HL-60/S4 (cell line): ENCODE data around the gene MROH2B.

ENCODE experiments used
- in situ Hi-C: fragments of 300-500 bp; cut with MboI; formaldehyde crosslinking; loops from 2 replicates; pipeline ENCODE4 v1.14.3; 2022; ENCODE audit warnings: low sequenced_read_pairs

MROH2B gene

DNA sequence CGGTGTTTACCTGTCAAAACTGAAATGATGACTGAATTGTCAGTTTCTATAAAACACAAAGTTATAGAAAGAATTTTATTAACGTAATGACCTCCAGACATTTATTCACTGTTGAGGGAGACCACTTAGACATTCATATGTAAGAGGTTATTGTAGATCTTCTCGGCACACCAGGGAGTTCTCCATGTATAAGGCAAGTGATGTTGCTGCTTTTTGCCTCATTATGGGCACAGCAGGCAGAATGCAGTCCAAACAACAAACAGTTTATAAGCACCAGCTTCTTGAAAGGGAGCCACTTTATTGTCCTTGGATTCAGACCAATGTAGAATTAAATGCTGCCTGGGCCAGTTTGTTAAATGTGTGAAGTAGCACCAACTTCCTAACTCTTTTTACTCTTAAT, 95.1 kb downstream of the MROH2B start:
- in situ Hi-C loops, result no loop called here

DNA sequence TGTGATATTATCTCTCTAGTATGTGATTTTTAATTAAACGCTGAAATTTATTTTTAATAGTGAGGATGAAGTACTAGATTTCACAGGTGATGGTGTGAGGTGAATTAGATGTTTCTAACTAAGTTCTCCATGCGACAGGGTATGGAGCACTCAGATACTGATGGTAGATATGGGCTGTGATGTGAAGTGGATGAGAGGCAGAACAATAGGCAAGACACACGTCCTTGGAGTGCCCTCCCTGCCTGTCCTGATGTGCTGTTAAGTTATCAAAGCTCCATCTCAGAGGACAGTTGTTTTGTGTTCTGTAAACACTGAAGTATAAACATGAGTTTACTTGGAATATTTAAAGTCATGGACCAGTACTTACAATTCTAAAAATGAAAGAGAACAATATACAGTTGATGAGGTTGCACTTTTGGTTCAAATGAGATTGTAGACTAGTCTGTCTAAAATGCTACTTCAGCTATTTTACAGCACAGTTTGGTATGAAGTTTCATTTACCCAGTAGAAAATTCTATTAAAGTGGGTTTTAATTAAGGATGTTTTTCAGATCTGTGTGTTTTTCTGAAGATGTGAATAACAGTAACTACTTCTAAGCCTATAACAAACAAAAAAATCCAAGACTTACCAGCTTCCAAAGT, 97.7 kb downstream of the MROH2B start:
- in situ Hi-C loops, result no loop called here

DNA sequence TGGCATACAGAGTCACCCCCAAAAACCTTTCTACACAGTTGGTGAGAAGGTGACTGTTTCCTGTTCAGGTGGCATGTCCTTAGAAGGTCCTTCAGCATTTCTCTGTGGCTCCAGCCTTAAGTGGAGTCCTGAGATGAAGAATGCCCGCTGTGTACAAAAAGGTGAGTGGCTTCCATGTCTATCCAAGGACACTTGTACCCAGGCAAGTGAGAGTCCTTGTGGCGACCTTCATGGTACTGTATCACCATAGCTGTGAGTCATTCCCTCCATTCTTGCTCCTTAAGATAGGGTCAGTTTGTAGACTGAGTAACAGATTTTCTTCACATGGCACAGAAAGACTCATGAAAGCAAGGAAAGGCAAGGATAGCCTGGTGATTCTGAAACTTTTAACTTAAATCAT, 98.7 kb downstream of the MROH2B start:
- in situ Hi-C loops, result no loop called here

DNA sequence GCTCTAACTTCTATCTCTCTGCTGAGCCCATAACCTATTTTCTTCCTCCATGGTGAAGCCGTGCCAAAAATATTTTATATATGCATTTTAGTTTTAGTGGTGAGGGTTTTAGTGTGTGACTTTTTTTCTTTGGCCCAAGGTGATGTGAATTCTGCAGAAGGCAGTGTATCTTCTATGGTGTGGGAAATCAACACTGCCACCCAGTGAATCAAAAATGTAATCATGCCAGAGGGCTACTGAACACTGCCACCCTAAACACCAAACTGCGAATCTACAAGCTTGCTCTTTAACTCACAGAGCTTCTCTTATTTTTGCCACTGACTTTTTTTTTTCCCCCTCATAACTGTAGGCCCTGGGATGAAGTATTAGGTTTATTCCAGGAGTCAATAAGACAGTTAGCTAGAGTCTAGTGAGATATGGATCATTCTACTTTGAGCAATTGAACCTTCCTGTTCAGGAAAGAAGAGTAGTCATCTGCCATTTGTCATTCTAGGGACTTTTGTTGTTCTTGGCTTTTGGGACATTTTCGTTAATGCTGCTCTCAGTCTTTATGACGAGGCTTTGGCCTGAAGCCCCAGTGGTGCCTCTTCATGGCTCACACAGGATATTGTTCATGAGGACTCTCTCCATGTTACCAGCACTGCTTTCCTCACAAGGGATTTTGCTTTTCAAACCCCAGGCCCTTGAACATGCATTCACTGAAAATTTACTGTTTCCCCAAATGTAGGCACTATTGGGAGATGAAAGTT, 108.8 kb downstream of the MROH2B start:
- in situ Hi-C loops, result no loop called here

DNA sequence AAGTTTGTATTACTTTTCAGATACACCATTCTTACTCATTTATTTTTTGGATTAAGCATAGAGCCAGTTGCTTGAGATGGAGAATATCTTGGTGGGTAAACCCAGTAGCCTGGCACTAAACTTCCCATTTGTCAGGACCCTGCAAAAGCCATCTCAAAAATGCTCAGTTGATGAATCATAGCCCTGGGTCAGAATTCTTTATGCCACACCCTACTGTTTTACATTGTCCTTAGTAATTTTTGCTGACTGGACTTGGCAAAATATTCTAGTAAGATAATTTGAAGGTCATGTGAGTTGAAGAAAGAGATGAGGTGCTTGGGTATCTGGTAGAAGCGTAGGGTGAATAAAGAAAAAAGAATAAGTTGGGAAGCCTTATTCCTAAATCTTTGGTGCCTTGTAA, 111.1 kb downstream of the MROH2B start:
- in situ Hi-C loops, result no loop called here

- in situ Hi-C loops, result no loop called here
Measured at GRCh38 chr5:40958811-40959210, 112.3 kb downstream of the MROH2B start.

DNA sequence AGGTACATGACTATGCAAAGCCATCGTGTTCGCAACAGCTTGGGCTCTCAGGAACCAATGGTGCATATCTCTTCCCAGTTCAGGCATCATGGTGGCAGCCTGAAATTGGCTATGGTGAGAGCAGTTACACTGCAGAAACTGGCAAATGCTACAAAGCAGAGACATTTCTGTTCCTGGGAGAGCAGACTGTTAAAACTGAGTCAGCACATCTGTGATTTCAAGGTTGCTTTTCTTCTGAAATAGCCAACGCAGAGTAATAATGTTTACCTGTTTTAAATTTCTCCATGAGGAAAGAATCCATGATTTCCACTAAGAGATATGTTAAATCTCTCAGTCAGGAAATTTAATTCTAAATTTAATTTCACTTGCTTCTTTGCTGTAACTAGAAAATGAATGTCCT, 114.1 kb downstream of the MROH2B start:
- in situ Hi-C loops, result no loop called here

DNA sequence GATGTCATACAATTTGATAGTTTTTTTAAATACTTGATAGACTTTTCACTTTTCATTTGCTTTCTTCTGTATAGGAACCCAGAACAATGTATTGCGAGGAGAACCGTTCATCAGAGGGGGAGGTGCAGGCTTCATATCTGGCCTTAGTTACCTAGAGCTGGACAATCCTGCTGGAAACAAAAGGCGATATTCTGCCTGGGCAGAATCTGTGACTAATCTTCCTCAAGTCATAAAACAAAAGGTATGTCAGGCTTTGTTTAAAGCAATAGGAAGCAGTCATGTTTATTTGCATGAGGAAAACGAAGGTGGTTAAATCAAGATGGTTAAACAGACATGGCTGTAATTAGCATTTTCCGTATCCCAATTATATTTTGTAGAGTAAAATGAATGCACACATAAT, 115.8 kb downstream of the MROH2B start:
- in situ Hi-C loops, result no loop called here
